ENCODE results near the gene CAD. TPM values are rescaled to one million over a fixed set of nuclear protein-coding genes. Genes with fewer than 3 reads are reported as not detected.
"Not testable (repeated sequence)": the region's sequence is repeated elsewhere in the genome, so short reads cannot be mapped to it uniquely, and the experiment has no call there.

The CAD gene
- total RNA-seq = 10 to 100 TPM; 11.1 to 49.1 TPM

DNA sequence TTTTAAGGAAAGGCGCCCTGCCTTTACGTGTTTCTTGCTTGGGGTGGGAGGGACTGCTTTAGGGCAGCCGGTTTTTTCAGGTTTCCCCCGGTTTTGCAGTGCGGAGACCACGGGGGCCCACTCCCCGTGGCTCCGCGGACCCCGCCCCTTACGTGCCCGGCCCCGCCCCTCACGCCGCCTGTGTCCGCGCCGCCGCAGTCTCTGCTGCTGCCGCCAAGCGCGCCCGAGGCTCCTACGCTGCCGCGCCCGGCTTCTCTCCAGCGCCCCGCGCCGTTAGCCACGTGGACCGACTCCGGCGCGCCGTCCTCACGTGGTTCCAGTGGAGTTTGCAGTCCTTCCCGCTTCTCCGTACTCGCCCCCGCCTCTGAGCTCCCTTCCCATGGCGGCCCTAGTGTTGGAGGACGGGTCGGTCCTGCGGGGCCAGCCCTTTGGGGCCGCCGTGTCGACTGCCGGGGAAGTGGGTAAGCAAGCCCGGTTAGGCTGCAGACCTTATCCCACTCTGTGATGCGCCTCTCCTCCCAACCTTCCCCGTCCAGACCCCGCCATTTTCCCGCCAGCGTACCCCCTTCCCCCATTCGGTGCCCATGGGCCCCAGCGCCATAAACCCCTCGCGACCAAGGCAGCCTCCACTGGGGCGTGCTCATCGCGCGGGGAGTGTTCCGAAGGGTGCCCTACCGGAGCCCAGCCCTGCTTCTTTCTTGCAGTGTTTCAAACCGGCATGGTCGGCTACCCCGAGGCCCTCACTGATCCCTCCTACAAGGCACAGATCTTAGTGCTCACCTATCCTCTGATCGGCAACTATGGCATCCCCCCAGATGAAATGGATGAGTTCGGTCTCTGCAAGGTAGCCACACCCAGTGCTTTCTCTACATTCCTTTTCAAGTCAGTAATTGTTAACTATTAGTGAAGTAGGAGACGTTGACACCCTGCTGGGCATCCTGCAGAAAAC, at the start of gene CAD:
Gene CAD (plus strand): TSS at position 197 of the 949 bp plus-strand sequence. CDS start 183 bp downstream, at position 380.
- Histone ChIP-seq H3K4me1 (no peaks in the 10 kb centered on the region), H3K27ac (peak within 1 kb of the TSS; percentile 53), H3K4me3 (peak within 1 kb of the TSS; percentile 69), H3K9me3 (no peaks in the 10 kb centered on the region), H3K9ac (ENCODE audit: low read depth in 2 of 2, low read length in 2 of 2) (peak within 1 kb of the TSS; percentile 35 to 60), H3K27me3 (no peaks in the 10 kb centered on the region), H3K36me3 (no peaks in the 10 kb centered on the region)
- peak; percentile 88 for DNase-seq
- TF ChIP-seq, protein P1, sequence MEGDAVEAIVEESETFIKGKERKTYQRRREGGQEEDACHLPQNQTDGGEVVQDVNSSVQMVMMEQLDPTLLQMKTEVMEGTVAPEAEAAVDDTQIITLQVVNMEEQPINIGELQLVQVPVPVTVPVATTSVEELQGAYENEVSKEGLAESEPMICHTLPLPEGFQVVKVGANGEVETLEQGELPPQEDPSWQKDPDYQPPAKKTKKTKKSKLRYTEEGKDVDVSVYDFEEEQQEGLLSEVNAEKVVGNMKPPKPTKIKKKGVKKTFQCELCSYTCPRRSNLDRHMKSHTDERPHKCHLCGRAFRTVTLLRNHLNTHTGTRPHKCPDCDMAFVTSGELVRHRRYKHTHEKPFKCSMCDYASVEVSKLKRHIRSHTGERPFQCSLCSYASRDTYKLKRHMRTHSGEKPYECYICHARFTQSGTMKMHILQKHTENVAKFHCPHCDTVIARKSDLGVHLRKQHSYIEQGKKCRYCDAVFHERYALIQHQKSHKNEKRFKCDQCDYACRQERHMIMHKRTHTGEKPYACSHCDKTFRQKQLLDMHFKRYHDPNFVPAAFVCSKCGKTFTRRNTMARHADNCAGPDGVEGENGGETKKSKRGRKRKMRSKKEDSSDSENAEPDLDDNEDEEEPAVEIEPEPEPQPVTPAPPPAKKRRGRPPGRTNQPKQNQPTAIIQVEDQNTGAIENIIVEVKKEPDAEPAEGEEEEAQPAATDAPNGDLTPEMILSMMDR (IDR thresholded peaks at IDR 0.05) = no peak
- intact Hi-C loops (cut with DNase I) = no loop called here

GRCh38 chr2:27170581-27171337, 46.4 kb upstream of the CAD start:
- H3K4me1 ChIP-seq = no peaks in the 10 kb centered on the region
- TF ChIP-seq, protein P1 (IDR thresholded peaks at IDR 0.05) = no peak
- H3K27ac ChIP-seq = no peak overlapping the region
- intact Hi-C loops (cut with DNase I) = no loop called here
- H3K9ac ChIP-seq (ENCODE audit: low read depth in 2 of 2, low read length in 2 of 2) = no peak overlapping the region
- H3K36me3 ChIP-seq = no peaks in the 10 kb centered on the region
- no peak for DNase-seq
- H3K4me3 ChIP-seq = no peak overlapping the region
- no peaks in the 10 kb centered on the region for H3K9me3 ChIP-seq
- H3K27me3 ChIP-seq = no peaks in the 10 kb centered on the region

- Histone ChIP-seq H3K27ac (no peak overlapping the region), H3K4me1 (no peaks in the 10 kb centered on the region), H3K4me3 (no peak overlapping the region), H3K36me3 (no peaks in the 10 kb centered on the region), H3K9ac (ENCODE audit: low read depth in 2 of 2, low read length in 2 of 2) (no peak overlapping the region), H3K9me3 (no peaks in the 10 kb centered on the region), H3K27me3 (no peaks in the 10 kb centered on the region)
- TF ChIP-seq, protein P1 (IDR thresholded peaks at IDR 0.05) = no peak
- intact Hi-C loops (cut with DNase I) = no loop called here
- no peak for DNase-seq
Measured at GRCh38 chr2:27171351-27171848, 45.8 kb upstream of the CAD start.

DNA sequence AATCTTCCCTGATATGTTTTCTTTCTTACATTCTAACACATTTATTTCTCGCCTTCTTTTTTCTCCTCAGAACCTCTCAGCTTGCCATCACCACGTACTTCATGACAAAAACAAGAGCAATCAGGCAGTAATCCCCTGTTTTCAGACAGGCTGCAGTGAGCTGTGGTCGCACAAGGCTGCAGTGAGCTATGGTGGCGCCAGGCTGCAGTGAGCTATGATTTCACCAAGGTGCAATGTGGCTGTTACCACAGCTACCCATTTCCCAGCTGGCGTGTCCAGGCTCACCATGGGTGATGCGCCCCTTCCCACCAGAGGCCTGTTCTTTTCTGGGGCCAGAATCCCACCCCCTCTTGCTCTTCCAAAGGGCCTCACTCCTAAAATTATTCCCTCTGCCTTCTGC, 42.5 kb upstream of the CAD start:
- Histone ChIP-seq H3K4me1 (no peaks in the 10 kb centered on the region), H3K36me3 (no peaks in the 10 kb centered on the region), H3K4me3 (no peak overlapping the region), H3K27ac (no peak overlapping the region), H3K9me3 (no peaks in the 10 kb centered on the region), H3K9ac (ENCODE audit: low read depth in 2 of 2, low read length in 2 of 2) (no peak overlapping the region), H3K27me3 (no peaks in the 10 kb centered on the region)
- intact Hi-C loops (cut with DNase I) = no loop called here
- TF ChIP-seq, protein P1 (IDR thresholded peaks at IDR 0.05) = no peak
- DNase-seq = no peak

DNA sequence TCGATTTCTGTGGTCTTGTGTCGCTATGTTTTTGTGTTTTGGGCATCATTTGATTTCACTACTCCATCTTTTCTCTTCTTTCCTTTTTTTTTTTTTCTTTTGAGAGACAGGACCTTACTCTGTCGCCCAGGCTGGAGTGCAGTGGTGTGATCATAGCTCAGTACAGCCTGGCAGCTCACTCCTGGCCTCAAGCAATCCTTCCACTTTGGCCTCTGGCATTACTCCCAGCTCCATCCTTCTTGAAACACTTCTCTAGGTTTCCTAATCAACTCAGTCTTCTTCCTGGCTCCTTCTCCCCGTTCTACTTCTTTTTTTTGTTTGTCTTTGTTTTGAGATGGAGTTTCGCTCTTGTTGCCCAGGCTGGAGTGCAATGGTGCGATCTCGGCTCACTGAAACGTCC, 41.8 kb upstream of the CAD start:
- Histone ChIP-seq H3K4me3 (no peak overlapping the region), H3K27ac (no peak overlapping the region), H3K9ac (ENCODE audit: low read depth in 2 of 2, low read length in 2 of 2) (no peak overlapping the region), H3K36me3 (no peaks in the 10 kb centered on the region), H3K27me3 (no peaks in the 10 kb centered on the region), H3K9me3 (no peaks in the 10 kb centered on the region), H3K4me1 (no peaks in the 10 kb centered on the region)
- no peak for DNase-seq
- TF ChIP-seq, protein P1 (IDR thresholded peaks at IDR 0.05) = no peak
- intact Hi-C loops (cut with DNase I) = no loop called here

DNA sequence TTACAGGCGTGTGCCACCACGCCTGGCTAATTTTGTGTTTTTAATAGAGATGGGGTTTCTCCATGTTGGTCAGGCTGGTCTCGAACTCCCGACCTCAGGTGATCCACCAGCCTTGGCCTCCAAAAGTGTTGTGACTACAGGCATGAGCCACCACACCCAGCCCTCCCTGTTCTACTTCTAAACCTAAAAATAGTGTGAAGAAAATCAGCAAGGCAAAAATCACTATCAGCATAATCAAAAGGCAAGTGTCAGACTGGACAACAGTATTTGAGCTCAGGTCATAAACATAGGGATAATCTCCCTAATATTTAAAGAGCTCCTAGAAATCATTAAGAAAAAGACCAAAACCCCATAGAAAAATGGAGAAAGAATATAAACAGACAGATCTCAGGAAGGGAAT, 41.4 kb upstream of the CAD start:
- H3K4me1 ChIP-seq; H3K9ac ChIP-seq (ENCODE audit: low read depth in 2 of 2, low read length in 2 of 2); H3K27me3 ChIP-seq; H3K4me3 ChIP-seq; intact Hi-C loops (cut with DNase I); H3K27ac ChIP-seq; H3K9me3 ChIP-seq; H3K36me3 ChIP-seq; DNase-seq: not testable (repeated sequence)

All from colonic mucosa (tissue), 4 donors.